CD14-positive monocyte (primary cell): ENCODE measurements around the gene FRAS1. TPM values are rescaled to one million over a fixed set of nuclear protein-coding genes. Genes with fewer than 3 reads are reported as not detected.
"Not testable (repeated sequence)": the region's sequence is repeated elsewhere in the genome, so short reads cannot be mapped to it uniquely, and the experiment has no call there.

Source experiments
- DNase-seq, 3 donors: peaks; one replicate each; pipeline ENCODE4 v3.0.0-alpha.2; 2011 to 2022
- H2AFZ ChIP-seq: 2 replicates; pipeline ENCODE4 v1.6.0; 2012; ENCODE audit warnings: mild to moderate bottlenecking, low read depth, low read length, inconsistent platforms; ENCODE audit not compliant: insufficient read depth, poor library complexity, severe bottlenecking
- H3K27ac ChIP-seq, 2 donors: 1 replicate in 1 of 2; 2 replicates in 1 of 2; pipeline ENCODE4 v1.5.1; 2012 to 2013; ENCODE audit warnings: low read length in 2 of 2, control low read depth in 1 of 2, inconsistent platforms in 1 of 2, low read depth in 1 of 2, mild to moderate bottlenecking in 1 of 2
- H3K27me3 ChIP-seq, 2 donors: one replicate each; pipeline versions ENCODE4 v1.6.0 to v1.6.1; 2011 to 2013; ENCODE audit warnings: low read length in 2 of 2; ENCODE audit not compliant: control insufficient read depth in 2 of 2, insufficient read depth in 2 of 2
- H3K36me3 ChIP-seq, 2 donors: replicated peaks in 1 of 2; 1 replicate in 1 of 2; 2 replicates in 1 of 2; pipeline versions ENCODE4 v1.5.1 to v1.6.1; 2012 to 2013; ENCODE audit warnings: low read length in 2 of 2, control low read depth in 1 of 2, inconsistent platforms in 1 of 2, mild to moderate bottlenecking in 1 of 2; ENCODE audit not compliant: insufficient read depth in 2 of 2, control insufficient read depth in 1 of 2
- H3K4me1 ChIP-seq, 2 donors: 1 replicate in 1 of 2; 2 replicates in 1 of 2; pipeline versions ENCODE4 v1.5.1 to v1.6.1; 2012 to 2013; ENCODE audit warnings: low read length in 2 of 2, control low read depth in 1 of 2, inconsistent platforms in 1 of 2, mild to moderate bottlenecking in 1 of 2, moderate library complexity in 1 of 2; ENCODE audit not compliant: insufficient read depth in 2 of 2, control insufficient read depth in 1 of 2
- H3K4me2 ChIP-seq: replicated peaks from 2 replicates; pipeline ENCODE3; 2012; ENCODE audit warnings: low read length, moderate library complexity, mild to moderate bottlenecking; ENCODE audit not compliant: poor library complexity, severe bottlenecking; ENCODE audit errors: extremely low read depth
- H3K4me3 ChIP-seq, 3 experiments: fragments of 200-600 bp in 1 of 3; sonication (generic) in 1 of 3; replicated peaks in 1 of 3; 1 replicate in 2 of 3; 2 replicates in 1 of 3; pipeline ENCODE4 v1.5.1; 2011 to 2013; ENCODE audit warnings: low read length in 3 of 3, mild to moderate bottlenecking in 3 of 3, control low read depth in 2 of 3, low read depth in 2 of 3, inconsistent platforms in 1 of 3, moderate library complexity in 1 of 3
- H3K79me2 ChIP-seq: 2 replicates; pipeline ENCODE4 v1.6.0; 2012; ENCODE audit warnings: mild to moderate bottlenecking, control low read depth, inconsistent platforms, low read length, moderate library complexity; ENCODE audit not compliant: insufficient read depth
- H3K9ac ChIP-seq: 2 replicates; pipeline ENCODE4 v1.6.0; 2017; ENCODE audit warnings: low read length, mild to moderate bottlenecking; ENCODE audit not compliant: insufficient read depth, poor library complexity, severe bottlenecking
- H3K9me3 ChIP-seq, 2 donors: replicated peaks in 1 of 2; 1 replicate in 1 of 2; 2 replicates in 1 of 2; pipeline versions ENCODE4 v1.5.1 to v1.6.1; 2012 to 2013; ENCODE audit warnings: low read length in 2 of 2, control low read depth in 1 of 2; ENCODE audit not compliant: control insufficient read depth in 1 of 2, insufficient read depth in 1 of 2
- H4K20me1 ChIP-seq: 2 replicates; pipeline ENCODE4 v1.6.0; 2012; ENCODE audit warnings: mild to moderate bottlenecking, low read length, control low read depth, moderate library complexity; ENCODE audit not compliant: insufficient read depth
- H3K27ac Mint-ChIP-seq, 7 donors: one replicate each; pipeline ENCODE4 v1.8.0; 2020; ENCODE audit warnings: mild to moderate bottlenecking in 7 of 7, mixed read lengths in 7 of 7, moderate library complexity in 6 of 7, inconsistent platforms in 2 of 7
- H3K27me3 Mint-ChIP-seq, 3 donors: one replicate each; pipeline ENCODE4 v1.8.0; 2021 to 2022; ENCODE audit warnings: low read depth in 3 of 3, mild to moderate bottlenecking in 3 of 3, mixed read lengths in 3 of 3, moderate library complexity in 3 of 3, inconsistent platforms in 1 of 3
- H3K36me3 Mint-ChIP-seq, 2 donors: one replicate each; pipeline ENCODE4 v1.8.0; 2020; ENCODE audit warnings: mixed read lengths in 2 of 2, inconsistent platforms in 1 of 2, mild to moderate bottlenecking in 1 of 2
- H3K4me1 Mint-ChIP-seq: one replicate; pipeline ENCODE4 v1.8.0; 2020; ENCODE audit warnings: mild to moderate bottlenecking, mixed read lengths
- H3K4me3 Mint-ChIP-seq, 2 donors: one replicate each; pipeline ENCODE4 v1.8.0; 2020; ENCODE audit warnings: mild to moderate bottlenecking in 2 of 2, mixed read lengths in 2 of 2, moderate library complexity in 1 of 2
- H3K9me3 Mint-ChIP-seq, 7 donors: one replicate each; pipeline ENCODE4 v1.8.0; 2020 to 2022; ENCODE audit warnings: mixed read lengths in 7 of 7, mild to moderate bottlenecking in 6 of 7, moderate library complexity in 6 of 7, inconsistent platforms in 2 of 7
- WGBS: methylation state at CpG from one replicate; pipeline ENCODE4 v1.1.5; 2013; ENCODE audit warnings: missing lambda C conversion rate; ENCODE audit not compliant: insufficient coverage; 5-methylcytosine and 5-hydroxymethylcytosine counted together
- intact Hi-C, 2 donors: fragments of 100-400 bp; cut with micrococcal nuclease; formaldehyde crosslinking; loops; one replicate each; pipeline versions ENCODE4 v1.15.0 to v1.15.1; 2023
- polyA plus RNA-seq, 3 donors: library from polyadenylated mRNA; depleted of rRNA in 1 of 3; unstranded in 2 of 3; stranded (reverse) in 1 of 3; fragments of 300-500 nt in 2 of 3; fragments of >200 nt in 1 of 3; fragmentation: Illumina TruSeq in 2 of 3; gene quantifications; 1 replicate in 2 of 3; 2 replicates in 1 of 3; pipeline ENCODE4 v1.2.3, GENCODE V29; 2012 to 2021
- TF ChIP-seq, protein P1 (sequence below): fragments of 200-600 bp; IDR thresholded peaks from one replicate; pipeline ENCODE4 v1.8.0; 2022; ENCODE audit warnings: antibody characterized with exemption, mild to moderate bottlenecking

FRAS1 gene
- polyA plus RNA-seq, 3 donors: not detected

DNA sequence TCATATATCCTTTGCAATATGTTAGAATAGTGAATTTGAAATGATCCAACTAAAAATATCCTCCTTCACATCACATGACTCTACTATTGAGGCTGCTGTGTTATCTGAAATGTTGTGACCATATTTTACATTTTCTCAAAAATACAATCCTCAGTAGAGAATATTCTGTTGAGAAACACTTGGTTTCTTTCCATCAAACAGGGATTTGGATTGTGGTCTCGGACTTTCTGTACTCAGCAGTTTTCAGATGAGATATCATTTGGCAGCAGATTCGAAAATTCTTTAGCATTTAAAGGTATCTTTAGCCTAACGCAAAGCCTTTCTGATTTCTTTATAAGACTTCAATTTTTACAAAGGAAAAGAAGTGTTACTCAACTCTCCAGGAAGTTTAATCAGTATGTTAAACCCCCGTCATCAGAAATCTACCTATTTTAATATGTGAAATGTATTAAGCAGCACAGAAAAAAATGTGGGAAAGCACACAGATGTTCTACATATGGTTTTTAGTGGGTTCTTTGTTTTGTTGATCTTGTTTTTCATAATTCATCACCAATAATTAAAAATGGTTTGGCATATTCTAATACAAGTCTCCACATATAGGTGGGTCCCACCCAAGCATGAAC is 439.0 kb downstream of the FRAS1 start:
- DNase-seq: no peak
- Histone ChIP-seq H3K9ac (no peak overlapping the region), H3K27ac (no peak overlapping the region), H3K27me3 (no peaks in the 10 kb centered on the region), H3K79me2 (no peaks in the 10 kb centered on the region), H3K4me3 (no peak overlapping the region), H3K9me3 (no peaks in the 10 kb centered on the region), H3K4me1 (no peaks in the 10 kb centered on the region), H3K36me3 (no peaks in the 10 kb centered on the region), H3K4me2 (no peak overlapping the region), H2AFZ (no peak overlapping the region), H4K20me1 (no peaks in the 10 kb centered on the region)
- no peak overlapping the region for H3K27ac Mint-ChIP-seq
- WGBS: no CpG with 5 or more reads among the region's 4 CpGs
- H3K27me3 Mint-ChIP-seq: peaks cover 0 to 2% (median 0%) of the 10 kb centered on the region in 3 donors
- TF ChIP-seq, protein P1, sequence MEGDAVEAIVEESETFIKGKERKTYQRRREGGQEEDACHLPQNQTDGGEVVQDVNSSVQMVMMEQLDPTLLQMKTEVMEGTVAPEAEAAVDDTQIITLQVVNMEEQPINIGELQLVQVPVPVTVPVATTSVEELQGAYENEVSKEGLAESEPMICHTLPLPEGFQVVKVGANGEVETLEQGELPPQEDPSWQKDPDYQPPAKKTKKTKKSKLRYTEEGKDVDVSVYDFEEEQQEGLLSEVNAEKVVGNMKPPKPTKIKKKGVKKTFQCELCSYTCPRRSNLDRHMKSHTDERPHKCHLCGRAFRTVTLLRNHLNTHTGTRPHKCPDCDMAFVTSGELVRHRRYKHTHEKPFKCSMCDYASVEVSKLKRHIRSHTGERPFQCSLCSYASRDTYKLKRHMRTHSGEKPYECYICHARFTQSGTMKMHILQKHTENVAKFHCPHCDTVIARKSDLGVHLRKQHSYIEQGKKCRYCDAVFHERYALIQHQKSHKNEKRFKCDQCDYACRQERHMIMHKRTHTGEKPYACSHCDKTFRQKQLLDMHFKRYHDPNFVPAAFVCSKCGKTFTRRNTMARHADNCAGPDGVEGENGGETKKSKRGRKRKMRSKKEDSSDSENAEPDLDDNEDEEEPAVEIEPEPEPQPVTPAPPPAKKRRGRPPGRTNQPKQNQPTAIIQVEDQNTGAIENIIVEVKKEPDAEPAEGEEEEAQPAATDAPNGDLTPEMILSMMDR: no peak
- H3K9me3 Mint-ChIP-seq: peaks cover 0 to 5% (median 0%) of the 10 kb centered on the region in 7 donors
- no peak overlapping the region for H3K4me3 Mint-ChIP-seq
- no peaks in the 10 kb centered on the region for H3K36me3 Mint-ChIP-seq
- intact Hi-C loops: no loop called here
- H3K4me1 Mint-ChIP-seq: no peaks in the 10 kb centered on the region

DNA sequence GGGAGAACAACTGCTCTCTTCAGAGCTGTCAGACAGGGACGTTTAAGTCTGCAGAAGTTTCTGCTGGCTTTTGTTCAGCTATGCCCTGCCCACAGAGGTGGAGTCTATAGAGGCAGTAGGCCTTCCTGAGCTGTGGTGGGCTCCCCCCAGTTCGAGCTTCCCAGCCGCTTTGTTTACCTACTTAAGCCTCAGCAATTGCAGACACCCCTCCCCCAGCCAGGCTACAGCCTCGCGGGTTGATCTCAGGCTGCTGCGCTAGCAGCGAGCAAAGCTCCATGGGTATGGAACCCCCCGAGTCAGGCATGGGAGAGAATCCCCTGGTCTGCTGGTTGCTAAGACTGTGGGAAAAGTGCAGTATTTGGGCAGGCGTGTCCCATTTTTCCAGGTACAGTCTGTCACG is 449.1 kb downstream of the FRAS1 start:
- H3K27me3 Mint-ChIP-seq, H3K27me3 ChIP-seq, H3K36me3 ChIP-seq, H3K4me2 ChIP-seq, H3K9ac ChIP-seq, H3K9me3 ChIP-seq, H3K4me3 Mint-ChIP-seq, H3K36me3 Mint-ChIP-seq, H3K27ac ChIP-seq, H3K4me3 ChIP-seq, H3K4me1 ChIP-seq, H2AFZ ChIP-seq, H4K20me1 ChIP-seq, H3K4me1 Mint-ChIP-seq, DNase-seq, intact Hi-C loops, H3K79me2 ChIP-seq: not testable (repeated sequence)
- Mint-ChIP-seq H3K27ac (peak overlapping the region in 1 of 7 donors; percentile 57), H3K9me3 (peaks cover 0 to 11% (median 5%) of the 10 kb centered on the region in 7 donors)
- 82% methylated on average over 7 of the region's 10 CpGs for WGBS
